Measurements from ENCODE around the gene MYH14. TPM values are rescaled to one million over a fixed set of nuclear protein-coding genes. Genes with fewer than 3 reads are reported as not detected.

Gene MYH14
- total RNA-seq, 6 experiments from 2014 or later, result 0.09 TPM; not detected in 5

DNA sequence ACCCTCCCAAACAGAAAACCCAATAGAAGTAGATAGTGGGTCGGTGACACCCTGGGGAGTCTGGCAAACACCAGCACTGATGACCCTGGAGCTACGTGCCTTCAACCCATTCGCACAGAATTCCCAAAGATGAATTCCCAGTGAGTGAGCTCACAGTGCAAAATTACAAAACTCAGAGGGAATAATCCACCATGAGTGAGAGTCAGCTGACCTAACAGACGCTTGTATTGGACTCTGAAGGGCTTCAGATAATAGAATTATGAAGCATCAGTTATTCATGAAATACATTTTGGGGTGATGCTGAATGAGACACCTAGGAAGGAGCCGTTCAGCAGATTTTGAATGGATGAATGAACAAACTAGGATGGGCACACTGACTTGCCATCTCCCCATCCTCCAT lies 85.5 kb downstream of the MYH14 start:
- Mint-ChIP-seq H3K27ac (no peak overlapping the region), H3K27me3 (ENCODE audit: insufficient read depth) (peaks cover 11% of the 10 kb centered on the region), H3K4me1 (ENCODE audit: low read depth) (no peaks in the 10 kb centered on the region), H3K9me3 (peaks cover 55% of the 10 kb centered on the region), H3K36me3 (ENCODE audit: low read depth) (peaks cover 7% of the 10 kb centered on the region), H3K4me3 (no peak overlapping the region)
- TF ChIP-seq, protein P1, sequence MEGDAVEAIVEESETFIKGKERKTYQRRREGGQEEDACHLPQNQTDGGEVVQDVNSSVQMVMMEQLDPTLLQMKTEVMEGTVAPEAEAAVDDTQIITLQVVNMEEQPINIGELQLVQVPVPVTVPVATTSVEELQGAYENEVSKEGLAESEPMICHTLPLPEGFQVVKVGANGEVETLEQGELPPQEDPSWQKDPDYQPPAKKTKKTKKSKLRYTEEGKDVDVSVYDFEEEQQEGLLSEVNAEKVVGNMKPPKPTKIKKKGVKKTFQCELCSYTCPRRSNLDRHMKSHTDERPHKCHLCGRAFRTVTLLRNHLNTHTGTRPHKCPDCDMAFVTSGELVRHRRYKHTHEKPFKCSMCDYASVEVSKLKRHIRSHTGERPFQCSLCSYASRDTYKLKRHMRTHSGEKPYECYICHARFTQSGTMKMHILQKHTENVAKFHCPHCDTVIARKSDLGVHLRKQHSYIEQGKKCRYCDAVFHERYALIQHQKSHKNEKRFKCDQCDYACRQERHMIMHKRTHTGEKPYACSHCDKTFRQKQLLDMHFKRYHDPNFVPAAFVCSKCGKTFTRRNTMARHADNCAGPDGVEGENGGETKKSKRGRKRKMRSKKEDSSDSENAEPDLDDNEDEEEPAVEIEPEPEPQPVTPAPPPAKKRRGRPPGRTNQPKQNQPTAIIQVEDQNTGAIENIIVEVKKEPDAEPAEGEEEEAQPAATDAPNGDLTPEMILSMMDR (IDR thresholded peaks at IDR 0.05), result no peak
- DNase-seq, result no peak

DNA sequence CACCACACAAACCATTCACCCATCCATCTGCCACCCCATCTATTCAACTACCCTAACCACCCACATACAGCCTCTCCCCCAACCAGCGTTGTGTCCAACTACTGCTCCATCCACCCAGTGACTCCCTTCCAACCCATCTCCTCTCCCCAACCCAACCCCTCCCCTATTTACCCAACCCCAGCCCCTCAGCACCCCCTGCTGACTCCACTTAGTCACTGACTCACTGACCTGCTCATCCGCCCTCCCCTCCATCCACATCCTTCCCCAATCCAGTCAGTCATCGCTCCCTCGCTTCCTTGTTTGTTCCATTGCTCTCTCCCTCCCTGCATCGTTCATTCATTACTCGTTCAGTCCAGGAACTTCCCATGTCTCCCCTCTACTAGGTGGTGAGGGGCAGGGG lies 86.6 kb downstream of the MYH14 start:
- Mint-ChIP-seq H3K9me3 (peaks cover 51% of the 10 kb centered on the region), H3K4me3 (no peak overlapping the region), H3K27me3 (ENCODE audit: insufficient read depth) (peaks cover 11% of the 10 kb centered on the region), H3K36me3 (ENCODE audit: low read depth) (peaks cover 7% of the 10 kb centered on the region), H3K4me1 (ENCODE audit: low read depth) (no peaks in the 10 kb centered on the region), H3K27ac (no peak overlapping the region)
- DNase-seq, result no peak
- TF ChIP-seq, protein P1 (IDR thresholded peaks at IDR 0.05), result no peak

DNA sequence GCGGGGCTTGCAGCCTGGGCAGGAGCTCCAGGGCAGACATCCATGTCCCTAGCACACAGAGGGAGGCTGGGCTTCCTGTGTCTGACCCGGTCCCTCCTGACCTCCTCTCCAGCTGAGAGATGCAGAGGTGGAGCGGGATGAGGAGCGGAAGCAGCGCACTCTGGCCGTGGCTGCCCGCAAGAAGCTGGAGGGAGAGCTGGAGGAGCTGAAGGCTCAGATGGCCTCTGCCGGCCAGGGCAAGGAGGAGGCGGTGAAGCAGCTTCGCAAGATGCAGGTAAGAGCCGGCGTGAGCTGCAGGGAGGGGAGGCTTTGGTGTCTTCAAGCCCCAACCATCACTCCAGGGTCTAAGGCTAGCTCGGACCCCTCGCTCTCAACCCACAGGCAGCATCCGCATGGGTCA lies 87.4 kb downstream of the MYH14 start:
- no peak for DNase-seq
- Mint-ChIP-seq H3K9me3 (peaks cover 46% of the 10 kb centered on the region), H3K27ac (no peak overlapping the region), H3K27me3 (ENCODE audit: insufficient read depth) (peaks cover 11% of the 10 kb centered on the region), H3K36me3 (ENCODE audit: low read depth) (peaks cover 7% of the 10 kb centered on the region), H3K4me1 (ENCODE audit: low read depth) (no peaks in the 10 kb centered on the region), H3K4me3 (no peak overlapping the region)
- TF ChIP-seq, protein P1 (IDR thresholded peaks at IDR 0.05), result no peak

DNA sequence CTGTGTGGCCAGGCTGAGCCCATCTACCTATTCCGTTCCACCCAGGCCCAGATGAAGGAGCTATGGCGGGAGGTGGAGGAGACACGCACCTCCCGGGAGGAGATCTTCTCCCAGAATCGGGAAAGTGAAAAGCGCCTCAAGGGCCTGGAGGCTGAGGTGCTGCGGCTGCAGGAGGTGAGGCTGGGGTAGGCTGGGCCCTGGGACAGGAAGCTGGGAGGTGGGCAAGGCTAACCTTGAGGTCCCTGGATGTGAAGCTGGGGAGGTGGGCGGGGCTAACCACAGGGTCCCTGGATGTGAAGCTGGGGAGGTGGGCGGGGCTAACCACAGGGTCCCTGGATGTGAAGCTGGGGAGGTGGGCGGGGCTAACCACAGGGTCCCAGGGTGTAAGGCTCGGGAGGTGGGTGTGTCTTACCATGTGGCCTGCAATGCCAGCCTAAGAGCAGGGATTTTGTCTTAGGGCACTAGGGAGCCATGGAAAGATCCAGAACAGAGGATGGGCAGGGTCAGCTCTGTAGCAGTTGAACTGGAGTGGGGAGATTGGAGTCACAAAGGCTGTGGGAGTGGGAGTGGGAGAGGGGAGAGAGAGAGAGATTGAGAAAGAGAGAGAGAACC lies 88.9 kb downstream of the MYH14 start:
- peaks cover 16% of the 10 kb centered on the region for H3K27me3 Mint-ChIP-seq (ENCODE audit: insufficient read depth)
- no peaks in the 10 kb centered on the region for H3K4me1 Mint-ChIP-seq (ENCODE audit: low read depth)
- peaks cover 7% of the 10 kb centered on the region for H3K36me3 Mint-ChIP-seq (ENCODE audit: low read depth)
- no peak for DNase-seq
- no peak overlapping the region for H3K27ac Mint-ChIP-seq
- TF ChIP-seq, protein P1 (IDR thresholded peaks at IDR 0.05), result no peak
- H3K9me3 Mint-ChIP-seq, result peaks cover 39% of the 10 kb centered on the region
- H3K4me3 Mint-ChIP-seq, result no peak overlapping the region

DNA sequence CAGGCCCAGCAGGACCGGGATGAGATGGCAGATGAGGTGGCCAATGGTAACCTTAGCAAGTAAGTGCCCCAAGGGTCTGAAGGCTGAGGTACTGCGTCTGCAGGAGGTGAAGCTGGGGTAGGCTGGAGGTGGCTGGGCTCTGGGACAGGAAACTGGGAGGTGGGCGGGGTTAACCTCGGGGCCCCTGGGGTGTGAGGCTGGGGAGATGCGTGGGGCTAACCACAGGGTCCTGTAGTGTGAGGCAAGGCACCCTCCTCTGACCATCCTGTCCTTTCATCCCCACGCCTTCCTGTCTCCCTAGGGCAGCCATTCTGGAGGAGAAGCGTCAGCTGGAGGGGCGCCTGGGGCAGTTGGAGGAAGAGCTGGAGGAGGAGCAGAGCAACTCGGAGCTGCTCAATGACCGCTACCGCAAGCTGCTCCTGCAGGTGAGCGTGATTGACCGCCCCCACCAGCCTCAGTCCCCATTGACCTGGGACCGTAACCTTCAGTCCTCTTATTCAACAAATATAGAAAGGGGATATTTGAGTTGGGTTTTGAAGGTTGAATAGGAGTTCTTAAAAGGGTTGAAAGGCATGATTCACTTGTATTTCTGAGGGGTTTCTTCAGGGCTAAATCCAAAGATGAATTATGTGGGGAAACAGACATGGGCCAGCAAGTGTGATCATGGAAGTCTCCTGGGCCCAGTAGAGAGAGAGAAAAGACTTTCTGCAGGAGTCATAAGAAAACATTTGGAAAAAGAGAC lies 90.0 kb downstream of the MYH14 start:
- no peak overlapping the region for H3K4me3 Mint-ChIP-seq
- no peak for DNase-seq
- TF ChIP-seq, protein P1 (IDR thresholded peaks at IDR 0.05), result no peak
- H3K9me3 Mint-ChIP-seq, result peaks cover 29% of the 10 kb centered on the region
- H3K27me3 Mint-ChIP-seq (ENCODE audit: insufficient read depth), result peaks cover 9% of the 10 kb centered on the region
- no peaks in the 10 kb centered on the region for H3K4me1 Mint-ChIP-seq (ENCODE audit: low read depth)
- H3K27ac Mint-ChIP-seq, result no peak overlapping the region
- H3K36me3 Mint-ChIP-seq (ENCODE audit: low read depth), result peaks cover 3% of the 10 kb centered on the region

Measured in HFFc6 (cell line).